ENCODE data around the gene DAPP1.

DNA sequence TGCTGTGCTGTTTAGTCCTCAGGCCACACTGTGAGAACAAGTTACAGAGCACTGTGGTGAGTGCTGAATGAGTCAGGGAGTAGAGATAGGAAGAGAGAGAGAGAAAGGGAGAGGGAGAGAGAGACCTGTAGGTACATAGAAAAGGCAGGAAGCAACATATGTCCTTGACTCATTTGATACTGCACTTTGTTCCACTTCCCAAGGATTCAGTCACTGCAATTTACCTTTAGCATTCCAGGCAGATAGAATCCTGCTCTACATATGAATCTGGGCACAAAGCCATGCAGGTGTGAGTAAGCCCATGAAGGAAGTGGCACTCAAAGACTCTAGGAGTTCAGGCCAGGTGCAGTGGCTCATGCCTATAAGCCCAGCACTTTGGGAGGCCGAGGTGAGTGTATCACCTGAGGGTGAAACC lies 1.0 kb upstream of the DAPP1 start:
- TF ChIP-seq, protein P1, sequence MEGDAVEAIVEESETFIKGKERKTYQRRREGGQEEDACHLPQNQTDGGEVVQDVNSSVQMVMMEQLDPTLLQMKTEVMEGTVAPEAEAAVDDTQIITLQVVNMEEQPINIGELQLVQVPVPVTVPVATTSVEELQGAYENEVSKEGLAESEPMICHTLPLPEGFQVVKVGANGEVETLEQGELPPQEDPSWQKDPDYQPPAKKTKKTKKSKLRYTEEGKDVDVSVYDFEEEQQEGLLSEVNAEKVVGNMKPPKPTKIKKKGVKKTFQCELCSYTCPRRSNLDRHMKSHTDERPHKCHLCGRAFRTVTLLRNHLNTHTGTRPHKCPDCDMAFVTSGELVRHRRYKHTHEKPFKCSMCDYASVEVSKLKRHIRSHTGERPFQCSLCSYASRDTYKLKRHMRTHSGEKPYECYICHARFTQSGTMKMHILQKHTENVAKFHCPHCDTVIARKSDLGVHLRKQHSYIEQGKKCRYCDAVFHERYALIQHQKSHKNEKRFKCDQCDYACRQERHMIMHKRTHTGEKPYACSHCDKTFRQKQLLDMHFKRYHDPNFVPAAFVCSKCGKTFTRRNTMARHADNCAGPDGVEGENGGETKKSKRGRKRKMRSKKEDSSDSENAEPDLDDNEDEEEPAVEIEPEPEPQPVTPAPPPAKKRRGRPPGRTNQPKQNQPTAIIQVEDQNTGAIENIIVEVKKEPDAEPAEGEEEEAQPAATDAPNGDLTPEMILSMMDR (conservative IDR thresholded peaks at IDR 0.05): no peak
- no peak for TF ChIP-seq EZH2 (IDR thresholded peaks at IDR 0.05; ENCODE audit: low read depth)

Data from PC-9 (cell line).